Upper lobe of left lung (tissue), 6 donors: ENCODE measurements around the gene ZNF423. TPM values are rescaled to one million over a fixed set of nuclear protein-coding genes. Genes with fewer than 3 reads are reported as not detected.

Source experiments
- ATAC-seq, 2 donors: fragments of 200-7000 bp; cut with Tn5 transposase; one replicate each; pipeline ENCODE4 v1.9.1; 2022; ENCODE audit warnings: mild to moderate bottlenecking in 2 of 2, moderate library complexity in 2 of 2; ENCODE audit not compliant: low FRiP score in 2 of 2
- DNase-seq, 2 donors: peaks; one replicate each; pipeline ENCODE4 v3.0.0-alpha.2; 2019 to 2020
- H3K27ac ChIP-seq, 4 donors: fragments of 200-600 bp; sonication (generic); one replicate each; pipeline ENCODE4 v1.5.1; 2016 to 2019
- H3K27me3 ChIP-seq, 4 donors: fragments of 200-600 bp; sonication (generic); one replicate each; pipeline ENCODE4 v1.5.1; 2017 to 2019
- H3K36me3 ChIP-seq, 4 donors: fragments of 200-600 bp; sonication (generic); one replicate each; pipeline ENCODE4 v1.5.1; 2016 to 2019
- H3K4me1 ChIP-seq, 4 donors: fragments of 200-600 bp; sonication (generic); one replicate each; pipeline ENCODE4 v1.5.1; 2018 to 2019
- H3K4me3 ChIP-seq, 4 donors: fragments of 200-600 bp; sonication (generic); one replicate each; pipeline ENCODE4 v1.5.1; 2017 to 2019; ENCODE audit warnings: mild to moderate bottlenecking in 2 of 4, moderate library complexity in 1 of 4
- H3K9me3 ChIP-seq, 4 donors: fragments of 200-600 bp; sonication (generic); one replicate each; pipeline ENCODE4 v1.5.1; 2018 to 2019
- CTCF ChIP-seq, 6 experiments: fragments of 450-650 bp in 4 of 6; fragments of 200-600 bp in 2 of 6; sonication (generic) in 2 of 6; IDR thresholded peaks; one replicate each; pipeline ENCODE4 v1.5.1; 2016 to 2019; ENCODE audit warnings: antibody characterized with exemption in 6 of 6
- EP300 ChIP-seq, 4 donors: sonication (generic); formaldehyde crosslinking; IDR thresholded peaks; one replicate each; pipeline ENCODE4 v1.5.1; 2017; ENCODE audit warnings: antibody characterized with exemption in 4 of 4, control low read depth in 2 of 4
- POLR2A ChIP-seq, 4 donors: fragments of 450-650 bp; IDR thresholded peaks; one replicate each; pipeline ENCODE4 v1.5.1; 2016 to 2017; ENCODE audit warnings: antibody characterized with exemption in 4 of 4, mild to moderate bottlenecking in 2 of 4
- POLR2AphosphoS5 ChIP-seq, 2 donors: sonication (generic); formaldehyde crosslinking; IDR thresholded peaks; one replicate each; pipeline ENCODE4 v1.5.1; 2017; ENCODE audit warnings: antibody characterized with exemption in 2 of 2
- WGBS, 2 donors: methylation state at CpG; one replicate each; pipeline ENCODE4 v1.1.5; 2017 to 2018; 5-methylcytosine and 5-hydroxymethylcytosine counted together
- total RNA-seq, 6 donors: library from RNA; depleted of rRNA in 4 of 6; stranded (reverse); fragments of >200 nt in 4 of 6; gene quantifications; one replicate each; pipeline versions ENCODE4 v1.1.0 to v1.2.1, GENCODE V29; 2016 to 2021
- donor health status: DM: no; HTN: no; CAD: no; lungs with moderate emphysema.
- donor health status: DM: no; HTN: yes; CAD: no; lungs with severe emphysema.

The ZNF423 gene
- total RNA-seq, 6 donors from 2014 or later, result 4.1 to 11.4 (median 6.7) TPM

GRCh38 chr16:49524947-49525315 lies 331.0 kb downstream of the ZNF423 start:
- WGBS, 2 donors, result 90 to 93% methylated on average over 8 of the region's 9 CpGs
- Histone ChIP-seq H3K27ac (no peak overlapping the region), H3K4me1 (peaks cover 3 to 13% (median 6%) of the 10 kb centered on the region in 4 donors), H3K9me3 (no peaks in the 10 kb centered on the region), H3K27me3 (no peaks in the 10 kb centered on the region), H3K4me3 (no peak overlapping the region), H3K36me3 (peaks cover 0 to 9% (median 0%) of the 10 kb centered on the region in 4 donors)
- DNase-seq (no peak), ATAC-seq (no peak)
- no peak for TF ChIP-seq POLR2AphosphoS5 (IDR thresholded peaks at IDR 0.05)
- TF ChIP-seq CTCF (IDR thresholded peaks at IDR 0.05), result no peak
- no peak for TF ChIP-seq EP300 (IDR thresholded peaks at IDR 0.05)
- TF ChIP-seq POLR2A (IDR thresholded peaks at IDR 0.05), result no peak

GRCh38 chr16:49524216-49524946 lies 331.5 kb downstream of the ZNF423 start:
- peaks cover 3 to 13% (median 6%) of the 10 kb centered on the region in 4 donors for H3K4me1 ChIP-seq
- H3K27me3 ChIP-seq, result no peaks in the 10 kb centered on the region
- no peak for ATAC-seq
- 69 to 73% methylated on average over 8 to 11 of the region's 14 CpGs for WGBS, 2 donors
- TF ChIP-seq CTCF (IDR thresholded peaks at IDR 0.05), result no peak
- no peak for TF ChIP-seq POLR2AphosphoS5 (IDR thresholded peaks at IDR 0.05)
- TF ChIP-seq POLR2A (IDR thresholded peaks at IDR 0.05), result no peak
- no peak for TF ChIP-seq EP300 (IDR thresholded peaks at IDR 0.05)
- H3K4me3 ChIP-seq, result no peak overlapping the region
- no peak overlapping the region for H3K27ac ChIP-seq
- H3K9me3 ChIP-seq, result no peaks in the 10 kb centered on the region
- peak in 1 of 2 donors; percentile 70 for DNase-seq
- H3K36me3 ChIP-seq, result peaks cover 0 to 9% (median 0%) of the 10 kb centered on the region in 4 donors

- H3K4me1 ChIP-seq, result peaks cover 3 to 10% (median 6%) of the 10 kb centered on the region in 4 donors
- H3K27me3 ChIP-seq, result no peaks in the 10 kb centered on the region
- peaks cover 0 to 9% (median 0%) of the 10 kb centered on the region in 4 donors for H3K36me3 ChIP-seq
- H3K27ac ChIP-seq, result no peak overlapping the region
- no peak for DNase-seq
- WGBS, 2 donors, result 92 to 93% methylated on average over 6 to 17 of the region's 17 CpGs
- no peaks in the 10 kb centered on the region for H3K9me3 ChIP-seq
- no peak overlapping the region for H3K4me3 ChIP-seq
- no peak for ATAC-seq
- no peak for TF ChIP-seq EP300 (IDR thresholded peaks at IDR 0.05)
Measured at GRCh38 chr16:49523435-49524159, 332.3 kb downstream of the ZNF423 start.

GRCh38 chr16:49521734-49522325 lies 334.1 kb downstream of the ZNF423 start:
- no peak for TF ChIP-seq CTCF (IDR thresholded peaks at IDR 0.05)
- no peak for TF ChIP-seq EP300 (IDR thresholded peaks at IDR 0.05)
- no peak for TF ChIP-seq POLR2A (IDR thresholded peaks at IDR 0.05)
- no peak for TF ChIP-seq POLR2AphosphoS5 (IDR thresholded peaks at IDR 0.05)
- Histone ChIP-seq H3K27me3 (no peaks in the 10 kb centered on the region), H3K36me3 (peaks cover 0 to 9% (median 0%) of the 10 kb centered on the region in 4 donors), H3K4me3 (no peak overlapping the region), H3K9me3 (no peaks in the 10 kb centered on the region), H3K27ac (no peak overlapping the region), H3K4me1 (no peaks in the 10 kb centered on the region)
- no peak for ATAC-seq
- 89 to 91% methylated on average over 4 to 7 of the region's 7 CpGs for WGBS, 2 donors
- DNase-seq, result peak in 1 of 2 donors; percentile 50

- no peak for ATAC-seq
- Histone ChIP-seq H3K4me3 (no peak overlapping the region), H3K36me3 (peaks cover 0 to 9% (median 0%) of the 10 kb centered on the region in 4 donors), H3K27ac (no peak overlapping the region), H3K27me3 (no peaks in the 10 kb centered on the region), H3K4me1 (no peaks in the 10 kb centered on the region), H3K9me3 (no peaks in the 10 kb centered on the region)
- DNase-seq, result no peak
- no peak for TF ChIP-seq EP300 (IDR thresholded peaks at IDR 0.05)
- no peak for TF ChIP-seq CTCF (IDR thresholded peaks at IDR 0.05)
- TF ChIP-seq POLR2AphosphoS5 (IDR thresholded peaks at IDR 0.05), result no peak
- TF ChIP-seq POLR2A (IDR thresholded peaks at IDR 0.05), result no peak
- 71 to 82% methylated on average over 8 of the region's 8 CpGs for WGBS, 2 donors
Measured at GRCh38 chr16:49520492-49521038, 335.3 kb downstream of the ZNF423 start.
